GM21529 (cell line): ENCODE measurements around the gene MYOG.

Experiments
- ATAC-seq: cut with Tn5 transposase; IDR thresholded peaks from one replicate; pipeline ENCODE4 v1.9.1; 2021; ENCODE audit not compliant: unreplicated experiment

MYOG gene

GRCh38 chr1:203085528-203086406 is at the start of gene MYOG:
MYOG (minus strand) TSS chr1:203086012; CDS start chr1:203085961, 51 bp downstream.
- no peak for ATAC-seq

DNA sequence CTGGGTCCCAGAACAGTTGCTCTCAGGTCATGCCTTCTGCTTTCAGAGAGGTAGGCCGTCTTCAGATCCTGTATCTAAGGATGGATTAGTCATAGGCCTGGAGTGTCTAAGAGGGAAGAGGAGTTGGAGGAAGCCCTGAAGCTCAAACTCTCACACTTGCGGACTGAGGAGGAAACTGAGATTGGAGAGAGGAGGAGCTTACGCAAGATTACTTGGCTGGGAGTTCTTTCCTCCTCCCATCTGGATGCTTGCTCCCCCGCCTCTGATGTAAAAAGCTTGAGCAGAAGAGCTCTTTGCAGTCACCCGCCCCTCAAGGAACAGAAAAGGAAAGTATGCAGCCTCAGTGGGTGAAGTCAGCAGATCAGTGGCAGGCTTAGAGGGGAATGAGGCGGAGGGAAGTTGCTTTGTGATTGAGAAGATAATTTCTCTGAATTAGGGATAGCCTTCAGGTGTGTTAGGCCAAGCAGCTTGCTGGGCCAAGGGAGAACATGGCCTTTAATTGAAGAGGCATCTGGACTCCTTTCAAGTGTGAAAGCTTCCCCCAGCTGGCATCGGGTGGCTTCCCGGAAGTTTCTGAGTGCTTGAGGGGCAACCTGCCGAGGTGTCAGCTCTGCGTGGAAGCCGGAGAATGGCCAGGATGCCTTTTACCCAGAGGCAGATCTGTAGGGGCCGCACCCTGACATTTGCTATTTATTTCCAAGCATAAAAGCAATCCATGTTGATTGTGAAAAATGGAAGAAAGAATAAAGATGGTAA is 48.3 kb upstream of the MYOG start:
- ATAC-seq = no peak

GRCh38 chr1:203131548-203132200 is 45.9 kb upstream of the MYOG start:
- ATAC-seq = no peak

DNA sequence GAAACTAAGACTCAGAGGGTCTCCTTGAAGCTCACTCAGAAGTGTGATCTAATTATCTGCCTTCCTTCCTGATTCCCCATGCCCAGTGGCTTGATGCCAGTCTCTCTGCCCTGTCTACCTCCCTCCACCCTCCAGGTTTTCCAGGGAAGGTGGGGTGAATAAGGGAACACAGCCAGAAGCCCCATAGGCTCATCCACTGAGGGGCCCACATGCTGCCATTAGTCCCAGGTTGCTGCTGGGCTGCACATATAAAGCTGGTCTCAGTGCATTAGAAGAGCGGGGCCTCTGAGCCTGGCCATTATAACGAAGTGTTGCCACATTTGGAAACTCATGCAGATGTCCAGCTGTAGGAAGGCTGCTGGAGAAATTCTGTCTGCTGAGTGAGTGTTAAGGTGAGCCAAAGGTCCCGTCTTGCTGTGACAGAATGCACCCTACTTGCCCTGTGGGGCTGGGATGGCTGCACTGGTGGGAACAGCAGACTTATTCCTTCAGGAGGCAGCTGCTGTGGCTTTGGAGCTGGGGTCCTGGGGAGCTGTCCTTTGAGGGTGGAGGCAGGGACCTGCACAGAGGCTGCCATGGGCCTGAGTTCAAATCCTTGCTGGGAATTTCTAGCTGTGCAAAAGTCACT is 44.7 kb upstream of the MYOG start:
- no peak for ATAC-seq

DNA sequence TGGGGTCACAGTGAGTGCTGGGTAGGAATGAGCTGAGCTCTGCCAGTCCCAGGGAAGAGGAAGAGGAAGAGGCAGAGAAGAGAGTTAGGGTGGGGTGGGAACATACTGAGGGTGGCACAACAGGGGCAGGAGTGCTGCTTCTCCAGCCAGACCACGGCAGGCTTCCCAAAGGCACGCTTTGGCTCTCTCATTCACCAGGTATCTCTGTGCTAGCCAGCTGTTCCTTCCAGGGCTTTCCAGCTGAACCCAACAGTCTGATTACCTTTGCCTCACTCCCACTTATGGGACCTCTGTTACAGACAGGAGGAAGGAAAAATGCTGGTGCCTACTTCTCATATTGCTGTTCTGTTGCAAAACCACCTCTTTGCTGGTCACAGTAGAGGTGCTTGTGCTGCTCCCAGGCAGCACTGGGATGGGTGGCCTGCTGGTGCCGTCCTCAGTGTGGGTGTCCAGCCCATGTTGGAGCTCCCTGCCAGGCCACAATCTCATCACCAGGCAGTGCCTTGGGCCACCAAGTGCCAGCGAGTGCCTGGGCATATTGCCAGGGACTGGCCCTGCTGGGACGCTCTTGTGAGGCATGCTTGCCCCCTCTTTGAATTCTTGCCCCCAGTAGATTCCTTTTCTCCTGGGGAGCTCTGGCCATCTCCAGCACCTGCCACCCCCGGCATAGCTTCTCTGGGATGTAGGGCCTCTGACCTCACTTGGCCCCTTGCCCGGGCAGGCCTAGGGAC is 43.9 kb upstream of the MYOG start:
- no peak for ATAC-seq

GRCh38 chr1:203128716-203129500 is 43.1 kb upstream of the MYOG start:
- no peak for ATAC-seq

GRCh38 chr1:203128431-203128715 is 42.6 kb upstream of the MYOG start:
- ATAC-seq = no peak

- no peak for ATAC-seq
These were observed 42.0 kb upstream of the MYOG start, which contains the start of gene ADORA1 for GRCh38 chr1:203127666-203128430. ADORA1 (plus strand) TSS chr1:203127726; CDS start chr1:203128842, 1,116 bp downstream.

DNA sequence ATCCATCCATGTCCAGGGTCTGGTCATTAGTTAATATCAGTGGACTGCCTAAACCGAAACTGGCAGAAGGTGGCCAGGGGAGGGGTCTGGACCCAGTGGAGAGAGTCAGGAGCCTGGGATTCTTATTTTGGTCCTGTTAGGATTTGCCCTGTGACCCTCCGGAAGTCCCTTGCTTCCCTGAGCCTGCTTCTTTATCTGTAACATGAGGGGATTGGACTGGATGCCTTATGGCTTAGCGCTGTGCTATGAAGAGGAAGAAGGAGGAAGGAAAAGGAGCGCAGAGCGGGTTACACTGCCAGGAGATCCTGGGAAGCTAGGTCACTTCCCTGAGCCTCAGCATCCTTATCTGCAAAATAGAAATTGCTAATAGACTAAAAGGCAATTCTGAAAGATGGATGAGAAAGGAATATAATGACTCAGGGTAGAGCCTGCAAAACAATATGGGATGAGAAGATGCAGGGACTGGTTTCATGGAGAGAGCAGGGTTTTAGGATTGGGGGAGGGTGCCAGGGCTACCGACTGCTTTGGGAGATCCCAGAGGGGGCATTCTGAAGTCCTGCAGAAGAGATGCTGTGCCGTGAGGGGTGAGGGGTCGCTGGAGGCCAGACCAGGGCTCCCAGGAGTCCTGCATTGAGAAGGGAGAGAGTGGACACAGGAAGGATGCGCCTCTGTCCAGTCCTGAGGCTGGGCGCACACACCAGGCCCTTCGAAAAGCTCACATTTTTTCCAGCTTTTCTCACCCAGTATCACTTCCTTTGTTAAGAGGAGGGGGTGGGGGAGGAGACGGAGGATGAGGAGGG is 41.3 kb upstream of the MYOG start:
- ATAC-seq = no peak

DNA sequence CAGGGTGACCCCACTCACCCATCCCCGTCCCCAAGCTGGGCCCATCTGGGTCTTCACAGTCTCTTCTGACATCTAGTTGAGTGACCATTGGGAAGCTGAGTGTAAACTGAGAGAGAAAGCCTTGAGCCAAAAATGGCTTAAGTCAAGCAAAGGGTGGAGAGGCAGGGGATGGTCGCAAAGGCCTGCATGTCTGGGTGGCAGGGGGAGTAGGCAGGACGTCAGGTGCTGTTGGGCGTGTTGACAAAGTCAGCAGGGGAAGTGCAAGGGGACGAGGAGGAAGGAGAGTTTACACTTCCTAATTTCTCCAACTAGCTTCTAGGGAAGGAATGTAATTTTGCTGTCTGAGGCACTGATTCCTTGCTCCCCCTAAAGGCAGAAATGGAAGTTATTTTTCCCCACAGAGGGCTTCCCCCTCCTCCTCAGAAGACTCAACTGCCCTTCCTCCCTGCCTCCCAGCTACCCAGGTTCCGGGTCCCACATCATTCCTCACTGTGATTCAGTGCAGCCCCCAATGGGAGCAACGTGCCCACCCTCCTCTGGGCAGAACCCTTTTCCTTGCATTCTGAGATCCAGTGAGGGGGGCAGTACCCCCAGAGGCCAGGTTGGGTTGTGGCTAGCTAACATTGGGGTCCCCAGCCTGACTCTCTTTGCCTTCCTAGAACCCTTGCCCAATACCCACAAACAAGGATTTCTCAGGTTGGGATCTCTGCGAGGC is 40.5 kb upstream of the MYOG start:
- no peak for ATAC-seq

DNA sequence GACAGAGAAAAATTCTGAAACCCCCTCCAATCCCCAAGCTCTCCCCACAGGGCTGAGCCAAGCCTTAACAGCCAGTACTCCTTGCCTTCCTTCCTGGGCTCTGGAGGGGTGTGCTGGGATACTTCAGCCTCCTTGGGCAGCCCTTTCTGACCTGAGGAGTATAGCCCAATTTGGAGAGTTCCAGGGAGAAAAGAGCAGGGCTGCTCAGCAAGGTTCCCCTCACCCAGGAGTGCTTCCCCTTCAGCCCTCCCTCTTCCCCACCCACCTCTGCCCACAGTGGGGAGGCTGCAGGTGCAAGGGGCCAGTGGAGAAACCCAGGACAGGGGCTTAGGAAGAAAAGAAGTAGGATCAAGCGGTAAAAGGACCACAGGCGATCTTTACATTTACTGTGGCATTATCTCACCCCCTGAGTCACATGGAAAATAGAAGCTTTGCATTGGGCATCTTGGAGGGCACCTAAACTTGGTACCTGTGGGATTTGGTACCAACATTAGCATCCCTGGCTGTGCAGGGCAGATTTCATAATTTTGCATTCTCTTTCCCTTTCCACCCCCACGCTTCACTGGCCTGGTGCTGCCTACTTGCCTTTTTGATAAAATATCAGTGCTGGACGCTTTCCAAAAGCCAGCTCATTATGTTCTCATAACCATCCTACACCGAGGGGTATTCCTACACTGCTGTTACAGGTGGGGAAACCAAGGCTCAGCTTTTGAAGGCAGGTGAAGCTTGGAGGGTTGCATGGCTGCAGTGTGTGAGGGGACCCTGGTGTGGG is 38.9 kb upstream of the MYOG start:
- ATAC-seq = no peak

GRCh38 chr1:203124011-203124410 is 38.2 kb upstream of the MYOG start:
- no peak for ATAC-seq

- ATAC-seq = no peak
These were observed 36.3 kb upstream of the MYOG start for GRCh38 chr1:203122159-203122558.

- ATAC-seq = no peak
These were observed 35.6 kb upstream of the MYOG start for GRCh38 chr1:203121186-203122015.

- no peak for ATAC-seq
These were observed 34.7 kb upstream of the MYOG start for GRCh38 chr1:203120325-203121153.
